ENCODE measurements around the gene SLC25A30. TPM values are rescaled to one million over a fixed set of nuclear protein-coding genes. Genes with fewer than 3 reads are reported as not detected.
A peak's percentile ranks its signal among the peaks of the same experiment; 100 is the strongest.
"Not testable (repeated sequence)": the region's sequence is repeated elsewhere in the genome, so short reads cannot be mapped to it uniquely, and the experiment has no call there.

Gene SLC25A30
- total RNA-seq, 1 donor from 2014 or later: 21.9 TPM

DNA sequence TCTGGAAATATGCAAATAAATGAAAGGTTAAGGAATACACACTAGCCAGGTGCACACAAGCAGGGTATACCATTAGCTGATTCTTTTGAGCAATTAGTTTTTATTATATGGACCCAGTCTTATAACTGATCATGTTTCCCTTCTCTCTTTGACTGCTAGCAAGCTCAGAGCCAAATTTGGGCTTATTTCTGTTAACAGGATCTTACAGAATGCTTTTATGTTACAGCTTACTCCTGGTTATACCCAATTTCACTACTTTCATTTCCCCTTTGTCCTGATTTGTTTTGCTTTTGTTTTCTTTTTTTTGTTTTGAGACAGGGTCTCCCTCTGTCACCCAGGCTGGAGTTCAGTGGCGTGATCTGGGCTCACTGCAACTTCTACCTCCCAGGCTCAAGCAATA lies 64.3 kb downstream of the SLC25A30 start:
- H3K27ac Mint-ChIP-seq (ENCODE audit: unreplicated experiment): no peak overlapping the region
- no peaks in the 10 kb centered on the region for H3K27me3 Mint-ChIP-seq (ENCODE audit: unreplicated experiment)
- H3K36me3 Mint-ChIP-seq (ENCODE audit: low read depth, unreplicated experiment): peaks cover 29% of the 10 kb centered on the region
- no peaks in the 10 kb centered on the region for H3K9me3 Mint-ChIP-seq (ENCODE audit: unreplicated experiment)
- no peak overlapping the region for H3K4me3 Mint-ChIP-seq (ENCODE audit: unreplicated experiment)
- no peak for TF ChIP-seq CTCF (IDR thresholded peaks at IDR 0.05; ENCODE audit: unreplicated experiment)
- peaks cover 5% of the 10 kb centered on the region for H3K4me1 Mint-ChIP-seq (ENCODE audit: unreplicated experiment)
- DNase-seq (ENCODE audit: low spot score): no peak

DNA sequence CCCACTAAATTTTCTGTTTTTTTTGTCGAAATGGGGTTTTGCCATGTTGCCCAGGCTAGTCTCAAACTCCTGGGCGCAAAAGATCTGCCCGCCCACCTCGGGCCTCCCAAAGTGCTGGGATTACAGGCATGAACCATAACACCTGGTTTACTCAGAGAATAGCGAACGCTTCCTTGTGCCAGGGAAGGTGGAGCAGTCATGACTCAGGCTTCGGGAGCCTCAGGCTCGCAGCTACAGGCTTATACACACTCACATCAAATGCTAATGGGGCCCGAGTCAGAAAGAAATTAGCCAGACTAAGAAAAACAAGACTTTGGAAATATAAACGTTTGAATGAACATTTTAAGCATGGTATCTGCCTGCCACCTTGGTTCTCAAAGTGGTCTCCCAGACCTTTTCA lies 66.1 kb downstream of the SLC25A30 start:
- Mint-ChIP-seq H3K36me3 (ENCODE audit: low read depth, unreplicated experiment) (peaks cover 22% of the 10 kb centered on the region), H3K27me3 (ENCODE audit: unreplicated experiment) (no peaks in the 10 kb centered on the region), H3K27ac (ENCODE audit: unreplicated experiment) (no peak overlapping the region), H3K9me3 (ENCODE audit: unreplicated experiment) (no peaks in the 10 kb centered on the region), H3K4me3 (ENCODE audit: unreplicated experiment) (no peak overlapping the region), H3K4me1 (ENCODE audit: unreplicated experiment) (peaks cover 2% of the 10 kb centered on the region)
- no peak for DNase-seq (ENCODE audit: low spot score)
- no peak for TF ChIP-seq CTCF (IDR thresholded peaks at IDR 0.05; ENCODE audit: unreplicated experiment)

GRCh38 chr13:45350152-45350551 lies 68.0 kb downstream of the SLC25A30 start:
- Mint-ChIP-seq H3K4me3 (ENCODE audit: unreplicated experiment) (no peak overlapping the region), H3K9me3 (ENCODE audit: unreplicated experiment) (no peaks in the 10 kb centered on the region), H3K27me3 (ENCODE audit: unreplicated experiment) (no peaks in the 10 kb centered on the region), H3K4me1 (ENCODE audit: unreplicated experiment) (no peaks in the 10 kb centered on the region), H3K36me3 (ENCODE audit: low read depth, unreplicated experiment) (peaks cover 16% of the 10 kb centered on the region), H3K27ac (ENCODE audit: unreplicated experiment) (no peak overlapping the region)
- DNase-seq (ENCODE audit: low spot score): no peak
- TF ChIP-seq CTCF (IDR thresholded peaks at IDR 0.05; ENCODE audit: unreplicated experiment): no peak

DNA sequence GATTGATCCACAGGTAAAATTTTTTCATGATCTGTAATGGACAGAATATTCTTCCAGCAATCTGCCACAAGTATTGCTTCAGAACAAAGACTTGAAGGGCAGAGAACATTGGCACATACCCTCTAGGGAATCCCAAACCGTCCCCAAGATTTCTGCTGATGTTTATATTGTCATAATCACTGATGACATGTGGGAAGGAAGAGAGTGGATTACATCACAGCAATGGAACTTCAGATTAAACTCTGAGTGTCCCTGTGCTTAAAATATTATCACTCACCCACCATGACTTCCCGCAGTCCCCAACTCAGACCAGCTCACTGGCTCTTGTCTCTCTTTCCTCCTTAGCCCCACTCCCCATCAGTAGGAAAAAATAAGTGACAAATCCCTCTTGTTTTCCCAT lies 68.7 kb downstream of the SLC25A30 start:
- H3K4me1 Mint-ChIP-seq (ENCODE audit: unreplicated experiment): no peaks in the 10 kb centered on the region
- H3K4me3 Mint-ChIP-seq (ENCODE audit: unreplicated experiment): peak overlapping the region; percentile 76
- no peaks in the 10 kb centered on the region for H3K27me3 Mint-ChIP-seq (ENCODE audit: unreplicated experiment)
- TF ChIP-seq CTCF (IDR thresholded peaks at IDR 0.05; ENCODE audit: unreplicated experiment): no peak
- DNase-seq (ENCODE audit: low spot score): no peak
- H3K36me3 Mint-ChIP-seq (ENCODE audit: low read depth, unreplicated experiment): peaks cover 16% of the 10 kb centered on the region
- H3K9me3 Mint-ChIP-seq (ENCODE audit: unreplicated experiment): no peaks in the 10 kb centered on the region
- no peak overlapping the region for H3K27ac Mint-ChIP-seq (ENCODE audit: unreplicated experiment)

- H3K27me3 Mint-ChIP-seq (ENCODE audit: unreplicated experiment); H3K9me3 Mint-ChIP-seq (ENCODE audit: unreplicated experiment); H3K4me3 Mint-ChIP-seq (ENCODE audit: unreplicated experiment); H3K27ac Mint-ChIP-seq (ENCODE audit: unreplicated experiment); DNase-seq (ENCODE audit: low spot score): not testable (repeated sequence)
- Mint-ChIP-seq H3K4me1 (ENCODE audit: unreplicated experiment) (peaks cover 16% of the 10 kb centered on the region), H3K36me3 (ENCODE audit: low read depth, unreplicated experiment) (peaks cover 21% of the 10 kb centered on the region)
These were observed 74.1 kb downstream of the SLC25A30 start for GRCh38 chr13:45344064-45344463.

Other genes starting within 250 kb of the SLC25A30 start
- not detected for gene KCTD4, start 217.3 kb downstream of the SLC25A30 start, total RNA-seq (ENCODE audit: unreplicated experiment)
- gene TPT1, start 77.2 kb downstream of the SLC25A30 start, total RNA-seq (ENCODE audit: unreplicated experiment): 7,126 TPM
- 23.1 TPM for gene COG3, start 46.6 kb upstream of the SLC25A30 start, total RNA-seq (ENCODE audit: unreplicated experiment)
- gene ERICH6B, start 197.4 kb upstream of the SLC25A30 start, total RNA-seq (ENCODE audit: unreplicated experiment): not detected

All from endothelial cell (in vitro differentiated cells).